SH-SY5Y (cell line): ENCODE data around the gene GBX1.

ENCODE experiments used
- GATA2 ChIP-seq: IDR thresholded peaks from 2 replicates; pipeline ENCODE4 v1.6.1; 2011; ENCODE audit warnings: mild to moderate bottlenecking, low read depth, low read length
- GATA3 ChIP-seq: IDR thresholded peaks from 2 replicates; pipeline ENCODE4 v1.6.1; 2011; ENCODE audit warnings: low read depth, mild to moderate bottlenecking, low read length, moderate library complexity

GRCh38 chr7:151137791-151138152, 29.7 kb downstream of the GBX1 start:
- no peak for TF ChIP-seq GATA2
- no peak for TF ChIP-seq GATA3
